HepG2 (cell line): ENCODE data around the gene FCHO1. TPM values are rescaled to one million over a fixed set of nuclear protein-coding genes. Genes with fewer than 3 reads are reported as not detected.

Experiments
- AGO1 ChIP-seq: fragments of 200-400 bp; formaldehyde crosslinking; IDR thresholded peaks from 2 replicates; pipeline ENCODE4 v1.6.1; 2017; ENCODE audit warnings: mild to moderate bottlenecking, low read depth, low read length, moderate library complexity; ENCODE audit not compliant: poor library complexity, severe bottlenecking
- ELF1 ChIP-seq: sonication (generic); formaldehyde crosslinking; IDR thresholded peaks from 2 replicates; pipeline ENCODE4 v1.4.0; 2020; ENCODE audit warnings: missing genetic modification reagents
- GTF2F1 ChIP-seq: fragments of 150-350 bp; IDR thresholded peaks from 2 replicates; pipeline ENCODE4 v1.6.1; 2014; ENCODE audit warnings: low read length
- HDAC1 ChIP-seq: sonication (generic); formaldehyde crosslinking; IDR thresholded peaks from 2 replicates; pipeline ENCODE4 v1.5.1; 2020; ENCODE audit warnings: mild to moderate bottlenecking, missing genetic modification reagents
- HMG20A ChIP-seq: IDR thresholded peaks from 2 replicates; pipeline ENCODE4 v1.6.1; 2016; ENCODE audit warnings: borderline replicate concordance
- PITX1 ChIP-seq: sonication (generic); formaldehyde crosslinking; IDR thresholded peaks from 2 replicates; pipeline ENCODE4 v1.5.1; 2020; ENCODE audit warnings: mild to moderate bottlenecking, missing genetic modification reagents
- RARG ChIP-seq: sonication (generic); formaldehyde crosslinking; IDR thresholded peaks from 2 replicates; pipeline ENCODE4 v1.4.0; 2020; ENCODE audit warnings: low read depth, mild to moderate bottlenecking, missing genetic modification reagents
- ZNF331 ChIP-seq: sonication (generic); formaldehyde crosslinking; IDR thresholded peaks from 2 replicates; pipeline ENCODE4 v1.4.0; 2020; ENCODE audit warnings: missing genetic modification reagents
- ZNF563 ChIP-seq: sonication (generic); formaldehyde crosslinking; IDR thresholded peaks from 2 replicates; pipeline ENCODE4 v1.8.0; 2022; ENCODE audit warnings: mild to moderate bottlenecking, moderate library complexity, missing genetic modification reagents
- ZNF572 ChIP-seq: sonication (generic); formaldehyde crosslinking; IDR thresholded peaks from 2 replicates; pipeline ENCODE4 v1.5.1; 2020; ENCODE audit warnings: mild to moderate bottlenecking, missing genetic modification reagents
- polyA plus RNA-seq, 8 experiments: library from polyadenylated mRNA; depleted of rRNA in 3 of 8; stranded (reverse) in 7 of 8; unstranded in 1 of 8; fragments of >200 nt; fragmentation: Illumina TruSeq in 4 of 8; extraction: Trizol in 4 of 8; gene quantifications; 2 replicates each; pipeline versions ENCODE4 v1.2.1 to v1.2.3, GENCODE V29; 2011 to 2016; ENCODE audit warnings: low read depth in 4 of 8, missing spikeins in 1 of 8, mixed read lengths in 1 of 8; ENCODE audit not compliant: insufficient read depth in 1 of 8
- total RNA-seq, 5 experiments: library from RNA; depleted of rRNA; stranded (reverse); fragments of >200 nt; fragmentation: Illumina TruSeq; extraction: Trizol; gene quantifications; 2 replicates each; pipeline ENCODE4 v1.2.3, GENCODE V29; 2016; ENCODE audit warnings: low read depth in 1 of 5
- TF ChIP-seq, protein P1 (sequence below): sonication (generic); formaldehyde crosslinking; IDR thresholded peaks from 2 replicates; pipeline ENCODE4 v1.4.0; 2020; ENCODE audit warnings: mild to moderate bottlenecking, missing genetic modification reagents
- TF ChIP-seq, protein P2 (sequence below): sonication (generic); formaldehyde crosslinking; IDR thresholded peaks from 2 replicates; pipeline ENCODE4 v1.4.0; 2020; ENCODE audit warnings: missing genetic modification reagents, mild to moderate bottlenecking, borderline replicate concordance
- TF ChIP-seq, protein P3 (sequence below): sonication (generic); formaldehyde crosslinking; IDR thresholded peaks from 2 replicates; pipeline ENCODE4 v1.5.0; 2020; ENCODE audit warnings: missing genetic modification reagents
- TF ChIP-seq, protein P4 (sequence below), 2 experiments: sonication (generic) in 1 of 2; formaldehyde crosslinking in 1 of 2; IDR thresholded peaks; 2 replicates each; pipeline versions ENCODE4 v1.5.1 to v1.6.1; 2011 to 2020; ENCODE audit warnings: borderline replicate concordance in 1 of 2, low read depth in 1 of 2, low read length in 1 of 2, mild to moderate bottlenecking in 1 of 2, missing genetic modification reagents in 1 of 2, moderate library complexity in 1 of 2
- TF ChIP-seq, protein P5 (sequence below): IDR thresholded peaks from 2 replicates; pipeline ENCODE4 v1.6.1; 2016; ENCODE audit warnings: low read depth, missing genetic modification reagents, missing compliant biosample characterization

FCHO1 gene
- total and polyA plus RNA-seq, 2 of the 13 experiments (the other 11 are each of a cell fraction or from before 2014, with no cell fraction given), result 1.3 to 3.1 TPM

DNA sequence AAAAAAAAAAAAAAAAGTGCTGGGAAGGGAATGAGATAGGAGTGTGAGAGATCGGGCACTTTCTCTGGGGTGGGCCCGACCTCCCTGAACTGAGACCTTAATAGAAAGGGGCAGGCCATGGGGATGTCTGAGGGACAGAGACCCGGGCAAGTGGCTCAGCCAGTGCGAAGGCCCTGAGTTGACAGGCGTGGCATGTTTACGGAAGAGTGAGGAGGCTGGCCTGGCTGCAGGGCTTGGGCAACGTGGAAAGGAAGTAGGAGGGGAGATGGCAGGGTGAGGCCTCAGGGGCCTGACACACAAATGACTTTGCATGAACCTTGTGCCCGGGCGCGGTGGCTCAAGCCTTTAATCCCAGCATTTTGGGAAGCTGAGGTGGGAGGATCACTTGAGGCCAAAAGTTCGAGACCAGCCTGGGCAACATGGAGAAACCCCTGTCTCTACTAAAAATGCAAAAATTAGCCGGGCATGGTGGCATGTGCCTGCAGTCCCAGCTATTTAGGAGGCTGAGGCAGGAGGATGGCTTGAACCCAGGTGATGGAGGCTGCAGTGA is 13.9 kb downstream of the FCHO1 start (continued):
- no peak for TF ChIP-seq AGO1
- peak; percentile 92 for TF ChIP-seq PITX1
- TF ChIP-seq ZNF563 (CRISPR knock-in tag), result no peak
- TF ChIP-seq, protein P1, sequence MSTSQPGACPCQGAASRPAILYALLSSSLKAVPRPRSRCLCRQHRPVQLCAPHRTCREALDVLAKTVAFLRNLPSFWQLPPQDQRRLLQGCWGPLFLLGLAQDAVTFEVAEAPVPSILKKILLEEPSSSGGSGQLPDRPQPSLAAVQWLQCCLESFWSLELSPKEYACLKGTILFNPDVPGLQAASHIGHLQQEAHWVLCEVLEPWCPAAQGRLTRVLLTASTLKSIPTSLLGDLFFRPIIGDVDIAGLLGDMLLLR (CRISPR knock-in tag), result no peak
- TF ChIP-seq, protein P2, sequence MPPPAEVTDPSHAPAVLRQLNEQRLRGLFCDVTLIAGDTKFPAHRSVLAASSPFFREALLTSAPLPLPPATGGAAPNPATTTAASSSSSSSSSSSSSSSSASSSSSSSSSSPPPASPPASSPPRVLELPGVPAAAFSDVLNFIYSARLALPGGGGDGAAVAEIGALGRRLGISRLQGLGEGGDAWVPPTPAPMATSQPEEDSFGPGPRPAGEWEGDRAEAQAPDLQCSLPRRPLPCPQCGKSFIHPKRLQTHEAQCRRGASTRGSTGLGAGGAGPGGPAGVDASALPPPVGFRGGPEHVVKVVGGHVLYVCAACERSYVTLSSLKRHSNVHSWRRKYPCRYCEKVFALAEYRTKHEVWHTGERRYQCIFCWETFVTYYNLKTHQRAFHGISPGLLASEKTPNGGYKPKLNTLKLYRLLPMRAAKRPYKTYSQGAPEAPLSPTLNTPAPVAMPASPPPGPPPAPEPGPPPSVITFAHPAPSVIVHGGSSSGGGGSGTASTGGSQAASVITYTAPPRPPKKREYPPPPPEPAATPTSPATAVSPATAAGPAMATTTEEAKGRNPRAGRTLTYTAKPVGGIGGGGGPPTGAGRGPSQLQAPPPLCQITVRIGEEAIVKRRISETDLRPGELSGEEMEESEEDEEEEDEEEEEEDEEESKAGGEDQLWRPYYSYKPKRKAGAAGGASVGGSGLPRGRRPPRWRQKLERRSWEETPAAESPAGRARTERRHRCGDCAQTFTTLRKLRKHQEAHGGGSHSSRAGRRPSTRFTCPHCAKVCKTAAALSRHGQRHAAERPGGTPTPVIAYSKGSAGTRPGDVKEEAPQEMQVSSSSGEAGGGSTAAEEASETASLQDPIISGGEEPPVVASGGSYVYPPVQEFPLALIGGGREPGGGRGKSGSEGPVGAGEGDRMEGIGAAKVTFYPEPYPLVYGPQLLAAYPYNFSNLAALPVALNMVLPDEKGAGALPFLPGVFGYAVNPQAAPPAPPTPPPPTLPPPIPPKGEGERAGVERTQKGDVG, result no peak
- TF ChIP-seq, protein P3, sequence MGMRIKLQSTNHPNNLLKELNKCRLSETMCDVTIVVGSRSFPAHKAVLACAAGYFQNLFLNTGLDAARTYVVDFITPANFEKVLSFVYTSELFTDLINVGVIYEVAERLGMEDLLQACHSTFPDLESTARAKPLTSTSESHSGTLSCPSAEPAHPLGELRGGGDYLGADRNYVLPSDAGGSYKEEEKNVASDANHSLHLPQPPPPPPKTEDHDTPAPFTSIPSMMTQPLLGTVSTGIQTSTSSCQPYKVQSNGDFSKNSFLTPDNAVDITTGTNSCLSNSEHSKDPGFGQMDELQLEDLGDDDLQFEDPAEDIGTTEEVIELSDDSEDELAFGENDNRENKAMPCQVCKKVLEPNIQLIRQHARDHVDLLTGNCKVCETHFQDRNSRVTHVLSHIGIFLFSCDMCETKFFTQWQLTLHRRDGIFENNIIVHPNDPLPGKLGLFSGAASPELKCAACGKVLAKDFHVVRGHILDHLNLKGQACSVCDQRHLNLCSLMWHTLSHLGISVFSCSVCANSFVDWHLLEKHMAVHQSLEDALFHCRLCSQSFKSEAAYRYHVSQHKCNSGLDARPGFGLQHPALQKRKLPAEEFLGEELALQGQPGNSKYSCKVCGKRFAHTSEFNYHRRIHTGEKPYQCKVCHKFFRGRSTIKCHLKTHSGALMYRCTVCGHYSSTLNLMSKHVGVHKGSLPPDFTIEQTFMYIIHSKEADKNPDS, result no peak
- TF ChIP-seq, protein P4, sequence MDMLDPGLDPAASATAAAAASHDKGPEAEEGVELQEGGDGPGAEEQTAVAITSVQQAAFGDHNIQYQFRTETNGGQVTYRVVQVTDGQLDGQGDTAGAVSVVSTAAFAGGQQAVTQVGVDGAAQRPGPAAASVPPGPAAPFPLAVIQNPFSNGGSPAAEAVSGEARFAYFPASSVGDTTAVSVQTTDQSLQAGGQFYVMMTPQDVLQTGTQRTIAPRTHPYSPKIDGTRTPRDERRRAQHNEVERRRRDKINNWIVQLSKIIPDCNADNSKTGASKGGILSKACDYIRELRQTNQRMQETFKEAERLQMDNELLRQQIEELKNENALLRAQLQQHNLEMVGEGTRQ (IDR thresholded peaks at IDR 0.05; ENCODE audit: low read depth, low read length), result no peak
- TF ChIP-seq, protein P4 (CRISPR knock-in tag; IDR thresholded peaks at IDR 0.05; ENCODE audit: borderline replicate concordance), result no peak
- TF ChIP-seq HMG20A (CRISPR knock-in tag), result no peak; the same call in 1 of the 2 replicates
- TF ChIP-seq ZNF572 (CRISPR knock-in tag), result 0 out of 2 replicates have a peak, but pooled peaks have one; percentile 23
- peak; percentile 51; the same call in 1 of the 2 replicates for TF ChIP-seq ZNF331 (CRISPR knock-in tag)
- TF ChIP-seq GTF2F1, result no peak
- peak; percentile 79 for TF ChIP-seq HDAC1
- peak; percentile 92 for TF ChIP-seq ELF1
- TF ChIP-seq RARG, result no peak
- TF ChIP-seq, protein P5, sequence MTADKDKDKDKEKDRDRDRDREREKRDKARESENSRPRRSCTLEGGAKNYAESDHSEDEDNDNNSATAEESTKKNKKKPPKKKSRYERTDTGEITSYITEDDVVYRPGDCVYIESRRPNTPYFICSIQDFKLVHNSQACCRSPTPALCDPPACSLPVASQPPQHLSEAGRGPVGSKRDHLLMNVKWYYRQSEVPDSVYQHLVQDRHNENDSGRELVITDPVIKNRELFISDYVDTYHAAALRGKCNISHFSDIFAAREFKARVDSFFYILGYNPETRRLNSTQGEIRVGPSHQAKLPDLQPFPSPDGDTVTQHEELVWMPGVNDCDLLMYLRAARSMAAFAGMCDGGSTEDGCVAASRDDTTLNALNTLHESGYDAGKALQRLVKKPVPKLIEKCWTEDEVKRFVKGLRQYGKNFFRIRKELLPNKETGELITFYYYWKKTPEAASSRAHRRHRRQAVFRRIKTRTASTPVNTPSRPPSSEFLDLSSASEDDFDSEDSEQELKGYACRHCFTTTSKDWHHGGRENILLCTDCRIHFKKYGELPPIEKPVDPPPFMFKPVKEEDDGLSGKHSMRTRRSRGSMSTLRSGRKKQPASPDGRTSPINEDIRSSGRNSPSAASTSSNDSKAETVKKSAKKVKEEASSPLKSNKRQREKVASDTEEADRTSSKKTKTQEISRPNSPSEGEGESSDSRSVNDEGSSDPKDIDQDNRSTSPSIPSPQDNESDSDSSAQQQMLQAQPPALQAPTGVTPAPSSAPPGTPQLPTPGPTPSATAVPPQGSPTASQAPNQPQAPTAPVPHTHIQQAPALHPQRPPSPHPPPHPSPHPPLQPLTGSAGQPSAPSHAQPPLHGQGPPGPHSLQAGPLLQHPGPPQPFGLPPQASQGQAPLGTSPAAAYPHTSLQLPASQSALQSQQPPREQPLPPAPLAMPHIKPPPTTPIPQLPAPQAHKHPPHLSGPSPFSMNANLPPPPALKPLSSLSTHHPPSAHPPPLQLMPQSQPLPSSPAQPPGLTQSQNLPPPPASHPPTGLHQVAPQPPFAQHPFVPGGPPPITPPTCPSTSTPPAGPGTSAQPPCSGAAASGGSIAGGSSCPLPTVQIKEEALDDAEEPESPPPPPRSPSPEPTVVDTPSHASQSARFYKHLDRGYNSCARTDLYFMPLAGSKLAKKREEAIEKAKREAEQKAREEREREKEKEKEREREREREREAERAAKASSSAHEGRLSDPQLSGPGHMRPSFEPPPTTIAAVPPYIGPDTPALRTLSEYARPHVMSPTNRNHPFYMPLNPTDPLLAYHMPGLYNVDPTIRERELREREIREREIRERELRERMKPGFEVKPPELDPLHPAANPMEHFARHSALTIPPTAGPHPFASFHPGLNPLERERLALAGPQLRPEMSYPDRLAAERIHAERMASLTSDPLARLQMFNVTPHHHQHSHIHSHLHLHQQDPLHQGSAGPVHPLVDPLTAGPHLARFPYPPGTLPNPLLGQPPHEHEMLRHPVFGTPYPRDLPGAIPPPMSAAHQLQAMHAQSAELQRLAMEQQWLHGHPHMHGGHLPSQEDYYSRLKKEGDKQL (CRISPR knock-in tag), result 0 out of 2 replicates have a peak, but pooled peaks have one; percentile 22
